GM19397 (cell line): Measurements from ENCODE around the gene ANKH.

Experiments used
- ATAC-seq: cut with Tn5 transposase; IDR thresholded peaks from one replicate; pipeline ENCODE4 v1.9.1; 2021; ENCODE audit warnings: mild to moderate bottlenecking, moderate library complexity; ENCODE audit not compliant: unreplicated experiment

Gene ANKH

GRCh38 chr5:14698495-14698894, 173.1 kb downstream of the ANKH start:
- no peak for ATAC-seq

DNA sequence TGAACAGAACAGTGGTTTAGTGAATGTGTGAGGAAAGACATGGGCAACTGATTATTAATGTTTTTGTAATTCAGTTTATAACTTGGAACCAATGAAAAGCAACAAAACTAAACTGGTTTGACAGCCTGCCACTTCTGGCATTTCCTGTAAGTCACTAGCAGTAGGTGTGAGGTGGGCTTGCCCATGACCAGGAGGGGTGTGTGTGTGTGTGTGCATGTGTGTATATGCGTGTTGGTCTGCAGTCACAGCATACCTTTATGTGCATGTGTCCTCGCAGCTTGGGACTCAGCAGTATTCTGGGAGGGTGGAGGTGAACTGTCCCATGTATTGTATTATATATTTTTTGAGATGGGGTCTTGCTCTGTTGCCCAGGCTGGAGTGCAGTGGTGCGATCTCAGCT, 174.7 kb downstream of the ANKH start:
- no peak for ATAC-seq

GRCh38 chr5:14696057-14696456, 175.5 kb downstream of the ANKH start:
- ATAC-seq = no peak

GRCh38 chr5:14695152-14695551, 176.4 kb downstream of the ANKH start:
- ATAC-seq = no peak

- ATAC-seq = no peak
Measured at GRCh38 chr5:14693070-14693469, 178.5 kb downstream of the ANKH start.

DNA sequence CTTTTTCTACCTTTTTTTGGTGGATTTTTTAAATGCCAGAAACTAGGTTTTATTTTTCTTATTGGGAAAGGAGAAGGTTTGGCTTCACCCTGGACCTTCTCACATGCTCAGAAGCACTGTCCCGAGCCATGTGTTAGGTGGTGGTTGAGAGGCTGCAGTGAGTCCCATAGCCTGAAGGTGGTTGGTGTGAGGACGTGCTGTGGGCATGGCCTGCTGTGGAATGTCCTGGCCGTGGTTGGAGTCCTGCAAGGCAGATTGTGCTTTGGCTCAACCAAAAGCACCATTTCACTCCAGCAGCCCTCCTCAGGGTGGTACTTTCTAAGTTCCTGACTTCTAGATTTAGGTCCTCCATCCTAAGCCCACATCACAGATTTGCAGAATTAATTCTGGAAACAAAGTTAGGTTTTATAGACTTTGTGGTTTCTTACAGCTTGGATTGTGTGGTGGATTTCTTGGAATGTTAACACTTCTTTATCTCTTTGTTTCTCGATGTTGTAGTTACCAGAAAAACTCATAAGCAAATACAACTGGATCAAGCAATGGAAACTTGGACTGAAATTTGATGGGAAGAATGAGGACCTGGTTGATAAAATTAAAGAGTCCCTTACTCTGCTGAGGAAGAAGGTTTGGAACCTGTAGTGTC, 184.4 kb downstream of the ANKH start:
- no peak for ATAC-seq

DNA sequence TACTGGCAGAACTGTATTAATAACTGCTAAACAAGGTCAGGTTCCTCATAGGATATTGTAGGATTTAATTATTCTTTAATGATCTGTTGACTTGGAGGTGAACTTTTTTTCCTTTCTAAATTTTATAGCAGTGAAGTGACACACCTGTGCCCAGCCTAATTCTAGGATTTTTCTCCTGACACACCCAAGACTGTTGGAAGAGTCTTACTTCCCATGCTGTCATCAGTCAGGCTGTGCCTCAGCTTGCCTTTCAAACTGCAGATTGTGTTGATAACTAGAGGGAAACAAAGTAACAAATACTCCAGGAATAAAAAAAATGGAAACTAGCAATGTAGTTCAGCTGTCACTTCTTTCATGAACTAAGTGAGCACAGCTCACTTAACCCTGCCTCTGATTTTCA, 185.1 kb downstream of the ANKH start:
- no peak for ATAC-seq

DNA sequence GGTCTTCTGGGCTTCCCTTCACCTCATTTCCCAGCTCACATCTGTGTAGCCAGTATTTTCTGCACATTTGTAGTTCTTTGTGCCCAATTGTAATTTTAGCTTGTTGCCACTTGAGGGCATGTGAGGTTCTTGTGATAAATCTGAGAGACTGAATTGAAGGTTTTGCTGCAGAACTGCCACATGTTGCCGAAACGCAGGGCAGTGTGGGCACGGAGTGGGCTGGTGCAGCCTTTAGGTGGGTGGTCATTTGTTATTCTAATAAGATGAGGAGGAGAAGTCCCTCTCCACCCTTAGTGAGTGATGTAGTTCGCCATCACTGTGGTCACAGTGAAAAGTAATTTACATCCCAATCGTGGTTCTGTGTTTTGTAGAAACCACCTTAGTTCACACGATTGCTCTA, 185.8 kb downstream of the ANKH start:
- peak; percentile 93 for ATAC-seq

DNA sequence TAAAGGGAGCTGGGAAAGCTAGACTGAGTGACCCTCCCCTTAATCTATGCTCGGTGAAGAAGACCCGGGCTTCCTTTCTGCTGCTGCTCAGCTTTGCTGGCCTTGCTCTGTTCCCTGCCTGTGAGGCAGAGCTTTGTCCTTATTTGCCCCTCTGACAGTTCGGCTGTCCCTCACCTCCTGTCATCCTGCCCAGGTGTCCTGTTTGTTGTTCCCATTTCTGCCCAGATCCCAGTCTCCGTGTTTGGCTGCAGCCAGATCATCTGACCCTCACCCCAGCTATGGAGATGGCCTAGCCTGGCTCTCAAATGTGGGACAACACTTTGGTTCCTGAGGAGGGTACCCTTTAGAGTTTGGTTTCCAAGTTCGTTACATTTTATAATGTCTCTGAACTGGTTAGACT, 186.8 kb downstream of the ANKH start:
- ATAC-seq = no peak

DNA sequence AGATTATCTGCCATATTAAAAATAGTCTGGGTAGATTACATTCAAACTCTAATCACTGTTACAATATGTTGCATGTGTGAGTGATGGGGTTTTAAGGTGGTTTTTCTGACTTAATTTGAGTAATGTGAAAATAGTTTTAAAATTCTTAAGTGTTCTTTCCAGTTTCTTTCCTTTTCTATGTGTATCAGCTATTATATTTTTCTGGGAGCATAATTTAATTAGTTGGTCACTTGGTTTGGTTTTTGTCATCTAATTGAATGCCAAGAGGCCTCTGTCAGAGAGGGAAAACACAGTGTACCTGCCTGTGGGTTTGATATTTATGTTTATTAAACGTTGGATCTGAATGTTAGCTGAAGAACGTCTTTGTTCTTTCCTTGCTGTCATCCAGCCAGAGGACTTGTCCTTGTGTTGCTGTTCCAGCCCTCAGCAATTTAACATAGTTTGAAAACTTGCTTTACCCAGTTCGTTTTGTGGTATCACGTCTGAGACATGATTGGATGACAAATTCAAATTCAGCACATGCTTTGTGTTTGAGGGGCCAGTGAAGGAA, 187.6 kb downstream of the ANKH start:
- no peak for ATAC-seq

GRCh38 chr5:14681236-14681752, 190.3 kb downstream of the ANKH start:
- ATAC-seq = no peak

DNA sequence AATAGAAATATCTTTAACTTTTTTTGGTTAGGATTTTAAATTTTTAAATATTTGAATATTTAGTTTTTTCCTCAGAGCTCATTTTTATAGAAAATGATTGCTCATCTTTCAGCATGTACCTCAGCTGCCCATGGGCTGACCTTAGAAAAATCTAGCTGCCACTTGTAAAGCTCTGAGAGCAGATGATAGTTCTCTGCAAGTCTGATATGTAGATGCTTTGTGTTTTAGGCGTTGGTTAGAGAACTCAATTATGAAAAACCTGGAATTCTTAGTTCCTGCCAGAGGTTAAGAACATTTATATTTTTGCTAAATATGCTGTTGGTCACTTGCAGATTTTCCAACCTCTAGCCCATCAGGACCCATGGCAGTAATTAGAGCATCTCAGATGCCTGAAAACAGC, 192.0 kb downstream of the ANKH start:
- ATAC-seq = no peak

- ATAC-seq = no peak
Measured at GRCh38 chr5:14678773-14679334, 192.7 kb downstream of the ANKH start.

DNA sequence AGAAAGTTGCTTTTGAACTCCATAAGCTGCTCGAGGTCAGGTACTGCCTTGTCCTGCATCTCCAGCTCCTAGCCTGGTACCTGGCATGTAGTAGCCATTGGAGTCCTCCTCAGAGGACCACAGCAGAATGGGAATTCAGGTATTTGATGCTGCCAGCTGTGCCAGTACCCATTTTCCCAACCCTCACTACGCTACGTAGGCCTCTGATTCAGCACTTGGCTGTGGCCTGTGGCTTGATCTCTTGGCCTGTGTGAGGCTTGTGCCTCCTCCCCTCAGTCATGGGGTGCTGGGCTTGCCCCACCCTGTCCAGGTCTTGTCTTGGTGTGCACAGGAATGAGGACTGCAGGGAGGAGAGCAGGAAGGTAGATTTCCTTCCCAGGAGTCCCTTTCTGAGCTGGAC, 195.3 kb downstream of the ANKH start:
- ATAC-seq = peak; percentile 37

GRCh38 chr5:14675865-14676300, 195.7 kb downstream of the ANKH start:
- ATAC-seq = peak; percentile 40

GRCh38 chr5:14674983-14675854, 196.4 kb downstream of the ANKH start:
- peak; percentile 8 for ATAC-seq

DNA sequence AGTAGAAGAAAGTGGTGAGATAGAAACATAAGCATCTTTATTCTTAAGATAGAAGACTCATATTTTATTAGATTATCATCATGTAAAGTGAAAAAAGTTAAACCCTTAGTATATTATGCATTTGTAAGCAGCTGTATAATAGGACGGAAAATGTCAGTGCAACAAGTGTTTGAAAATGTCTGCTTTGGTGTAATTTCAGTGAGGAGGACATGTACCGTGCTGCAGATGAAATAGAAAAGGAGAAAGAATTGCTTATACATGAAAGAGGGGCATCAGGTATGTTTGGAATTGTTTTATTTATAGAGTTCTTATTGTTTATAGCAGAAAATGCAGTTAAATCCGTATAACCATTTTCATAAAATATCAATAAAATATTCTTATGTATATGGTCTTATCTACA, 198.1 kb downstream of the ANKH start:
- ATAC-seq = no peak

DNA sequence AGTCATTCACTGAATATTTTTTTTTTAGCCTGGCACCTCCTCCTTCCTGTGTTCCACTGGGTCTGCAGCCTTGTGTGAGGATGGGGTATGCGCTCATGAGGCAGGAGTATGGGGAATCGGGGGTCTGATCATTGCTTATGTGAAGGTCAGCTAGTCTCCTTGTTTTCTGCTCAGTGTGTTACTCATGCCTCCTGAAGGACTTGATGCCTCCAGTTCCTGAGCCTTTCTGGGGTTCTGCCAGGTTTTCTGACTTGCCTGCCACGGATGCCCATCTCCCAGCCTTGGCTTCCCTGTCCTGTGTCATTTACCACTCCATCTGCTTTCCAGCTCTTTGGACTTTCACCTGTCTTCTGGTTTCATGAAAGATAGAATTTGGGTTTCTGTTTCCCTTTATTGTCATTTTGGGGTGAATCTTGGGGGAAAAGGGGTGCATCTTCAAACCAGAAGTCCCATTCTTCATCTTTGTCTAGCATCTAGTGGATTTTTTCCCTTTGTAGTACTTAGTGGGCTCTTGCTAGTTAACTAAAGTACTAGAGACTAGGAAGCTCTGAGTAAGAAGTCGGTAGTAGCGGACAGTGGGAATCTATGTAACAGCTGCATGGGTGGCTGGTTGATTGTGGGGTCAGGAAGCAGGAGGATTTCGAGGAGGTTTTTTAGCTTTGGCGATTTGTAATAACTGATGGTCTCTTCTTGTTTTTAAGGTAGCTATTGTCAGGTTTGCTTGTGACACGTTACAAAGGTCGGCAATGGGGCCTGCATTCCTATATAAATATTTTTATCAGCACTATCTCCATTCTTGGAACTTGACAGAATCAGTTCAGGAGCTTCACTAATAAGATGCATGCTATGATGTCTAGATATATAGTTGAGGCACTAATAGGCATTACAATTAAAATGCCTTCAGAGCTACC, 198.8 kb downstream of the ANKH start:
- ATAC-seq = no peak

GRCh38 chr5:14672082-14672481, 199.5 kb downstream of the ANKH start:
- no peak for ATAC-seq

DNA sequence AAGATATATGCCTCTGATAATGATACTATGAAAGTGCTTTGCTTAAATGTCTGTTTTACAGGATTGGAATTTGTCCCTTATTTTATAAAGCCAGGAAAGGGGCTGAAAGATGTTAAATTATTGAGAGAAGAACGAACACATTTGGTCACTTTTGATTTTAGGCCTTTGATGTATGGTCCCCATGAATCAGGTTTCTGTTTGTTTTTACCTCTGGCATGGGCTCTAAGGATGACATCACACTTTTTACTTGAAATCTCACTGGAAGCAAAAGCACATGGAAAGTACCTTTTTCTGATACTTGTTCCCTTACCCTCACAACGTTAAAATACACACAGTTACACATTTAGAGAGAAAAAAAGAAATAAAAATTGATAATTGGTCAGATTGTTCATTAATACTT, 200.2 kb downstream of the ANKH start:
- no peak for ATAC-seq

DNA sequence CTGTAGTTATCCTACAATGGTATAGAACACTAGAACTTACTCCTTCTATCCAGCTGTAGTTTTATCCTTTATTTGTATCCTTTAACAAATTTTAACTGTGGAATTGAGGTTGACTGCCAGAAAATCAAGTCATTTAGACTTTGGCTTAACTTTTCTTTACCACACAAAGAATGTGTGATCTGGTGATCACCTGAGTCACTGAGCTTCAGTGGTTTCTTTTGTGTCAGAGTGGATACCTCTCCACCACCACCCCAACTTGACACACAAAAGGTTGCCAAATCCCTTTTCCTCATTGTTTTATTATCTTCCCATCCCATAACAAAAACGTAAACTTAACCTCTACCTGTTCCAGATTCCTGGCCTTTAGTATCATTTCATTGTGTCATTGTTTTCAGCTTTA, 201.6 kb downstream of the ANKH start:
- no peak for ATAC-seq
